Large intestine (tissue), 3 donors: ENCODE data around the gene PRUNE2. TPM values are rescaled to one million over a fixed set of nuclear protein-coding genes. Genes with fewer than 3 reads are reported as not detected.
"Not testable (repeated sequence)": the region's sequence is repeated elsewhere in the genome, so short reads cannot be mapped to it uniquely, and the experiment has no call there.

Experiments
- DNase-seq, 2 donors: peaks; one replicate each; pipeline versions ENCODE4 v3.0.0 to v3.0.0-alpha.2; 2013
- H3K27ac ChIP-seq: one replicate; pipeline ENCODE4 v1.5.1; 2013; ENCODE audit warnings: low read length
- H3K27me3 ChIP-seq: 2 replicates; pipeline ENCODE4 v1.6.1; 2013; ENCODE audit warnings: low read length; ENCODE audit not compliant: control insufficient read depth, insufficient read depth
- H3K36me3 ChIP-seq: 2 replicates; pipeline ENCODE4 v1.6.1; 2013; ENCODE audit warnings: low read length; ENCODE audit not compliant: control insufficient read depth, insufficient read depth
- H3K4me1 ChIP-seq: one replicate; pipeline ENCODE4 v1.6.1; 2013; ENCODE audit warnings: low read length; ENCODE audit not compliant: control insufficient read depth, insufficient read depth
- H3K4me3 ChIP-seq: one replicate; pipeline ENCODE4 v1.5.1; 2013; ENCODE audit warnings: low read length
- H3K9me3 ChIP-seq: one replicate; pipeline ENCODE4 v1.6.1; 2013; ENCODE audit warnings: mild to moderate bottlenecking, low read depth, low read length, moderate library complexity; ENCODE audit not compliant: control insufficient read depth
- WGBS: methylation state at CpG from one replicate; pipeline ENCODE4 v1.1.5; 2013; ENCODE audit warnings: low lambda C conversion rate; ENCODE audit not compliant: insufficient coverage; 5-methylcytosine and 5-hydroxymethylcytosine counted together
- polyA plus RNA-seq: library from polyadenylated mRNA; unstranded; fragments of 120-200 nt; gene quantifications from one replicate; pipeline ENCODE4 v1.2.1, GENCODE V29; 2013

Gene PRUNE2
- polyA plus RNA-seq, 1 donor: 68.1 TPM

DNA sequence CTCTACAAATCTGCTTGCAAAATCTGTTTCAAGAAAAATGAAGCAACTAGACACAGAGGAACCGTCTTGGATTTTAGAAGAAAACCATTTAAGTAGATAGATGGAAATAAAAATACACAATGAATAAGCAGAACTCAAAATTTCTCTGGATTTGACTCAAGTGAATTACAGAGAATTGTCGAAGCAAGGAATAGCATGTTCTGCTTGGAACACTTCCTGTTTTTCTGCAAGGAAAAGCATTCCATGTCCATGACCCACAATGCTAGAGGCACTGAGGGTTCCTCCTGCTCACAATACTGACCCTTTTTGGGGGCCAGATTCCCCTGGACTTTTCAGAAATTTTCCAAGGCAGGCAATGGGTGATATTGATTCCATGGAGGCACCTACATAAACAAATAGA is 29.8 kb downstream of the PRUNE2 start:
- no peak for DNase-seq
- 100% methylated on average over 1 of the region's 2 CpGs for WGBS
- peaks cover 9% of the 10 kb centered on the region for H3K27me3 ChIP-seq
- no peaks in the 10 kb centered on the region for H3K4me1 ChIP-seq
- no peaks in the 10 kb centered on the region for H3K9me3 ChIP-seq
- H3K36me3 ChIP-seq: no peaks in the 10 kb centered on the region
- no peak overlapping the region for H3K27ac ChIP-seq
- no peak overlapping the region for H3K4me3 ChIP-seq

DNA sequence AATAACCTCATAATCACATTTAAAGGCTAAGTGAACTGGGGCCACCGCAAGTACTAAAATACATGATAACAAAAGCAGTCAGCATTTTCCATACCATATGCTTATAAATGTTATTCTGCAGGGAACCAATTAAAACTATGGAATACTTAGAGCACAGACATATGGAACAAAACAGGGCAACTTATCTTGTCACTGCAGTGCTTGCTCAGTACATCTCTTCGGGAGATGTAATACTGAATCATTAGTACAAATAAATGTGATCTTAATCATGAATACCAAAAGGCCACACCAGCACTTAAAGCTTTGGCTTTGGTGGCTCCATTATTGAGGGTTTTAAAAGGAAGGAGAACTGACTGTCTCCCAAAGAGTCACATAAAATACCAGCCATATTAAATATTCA is 32.1 kb downstream of the PRUNE2 start:
- no peak overlapping the region for H3K4me3 ChIP-seq
- H3K27ac ChIP-seq: no peak overlapping the region
- no peaks in the 10 kb centered on the region for H3K36me3 ChIP-seq
- WGBS: 55% methylated on average over 2 of the region's 2 CpGs
- no peaks in the 10 kb centered on the region for H3K4me1 ChIP-seq
- H3K27me3 ChIP-seq: peaks cover 9% of the 10 kb centered on the region
- no peak for DNase-seq
- H3K9me3 ChIP-seq: no peaks in the 10 kb centered on the region

DNA sequence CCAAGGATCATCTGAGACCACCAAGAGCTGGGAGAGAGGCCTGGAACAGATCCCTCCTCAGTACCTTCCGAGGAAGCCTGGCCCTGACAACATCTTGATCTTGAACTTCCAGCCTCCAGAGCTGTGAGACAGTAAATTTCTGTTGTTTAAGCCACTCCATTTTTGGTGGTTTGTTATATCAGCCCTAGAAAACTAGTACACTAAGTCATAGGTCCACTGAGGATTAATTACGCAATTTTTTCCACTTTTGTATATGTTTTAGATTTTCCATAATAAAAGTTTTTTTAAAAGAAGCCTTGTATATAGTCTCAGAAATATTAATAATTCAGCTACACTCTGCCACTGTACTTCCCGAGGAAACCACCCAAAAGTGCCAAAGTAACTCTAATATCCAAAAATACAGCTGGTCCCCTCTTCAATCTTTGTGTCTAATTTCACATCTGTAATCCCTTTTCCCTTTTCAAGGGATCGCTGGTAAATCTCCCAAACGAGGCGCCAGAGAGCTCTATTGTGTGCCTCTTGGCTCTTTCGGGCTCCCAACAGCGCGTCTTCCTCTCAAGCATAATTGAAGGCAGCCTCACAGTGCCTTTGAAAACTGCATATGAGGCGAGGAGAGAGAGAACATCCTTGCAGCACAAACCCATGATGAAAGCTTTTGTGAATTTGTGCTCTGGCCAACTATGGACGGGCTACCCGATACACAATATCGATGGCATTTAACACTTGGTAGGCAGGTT is 32.7 kb downstream of the PRUNE2 start:
- Histone ChIP-seq H3K9me3 (no peaks in the 10 kb centered on the region), H3K27ac (no peak overlapping the region), H3K27me3 (peaks cover 11% of the 10 kb centered on the region), H3K4me3 (no peak overlapping the region), H3K4me1 (no peaks in the 10 kb centered on the region), H3K36me3 (no peaks in the 10 kb centered on the region)
- DNase-seq: no peak
- 100% methylated on average over 1 of the region's 13 CpGs for WGBS

DNA sequence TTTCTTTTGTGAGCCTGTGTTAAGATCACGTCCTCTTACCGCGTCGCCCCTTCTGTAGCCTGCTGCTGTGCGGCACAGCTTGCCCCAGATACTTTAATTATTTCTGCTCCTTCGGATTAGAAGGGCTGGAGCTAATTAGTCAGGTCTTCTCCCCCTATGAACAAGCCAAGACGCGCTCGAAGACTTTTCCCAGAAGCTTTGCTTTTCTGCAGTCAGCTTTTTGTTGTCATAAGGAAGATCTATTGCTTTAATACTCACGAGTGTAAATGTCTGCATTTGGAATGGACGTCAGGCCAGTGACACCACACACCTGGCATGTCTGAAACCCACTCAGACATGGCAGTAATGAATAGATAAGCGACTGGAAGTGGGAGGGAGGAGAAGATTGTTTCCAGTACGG is 37.0 kb downstream of the PRUNE2 start:
- no CpG with 5 or more reads among the region's 13 CpGs for WGBS
- Histone ChIP-seq H3K27ac (no peak overlapping the region), H3K4me3 (no peak overlapping the region), H3K36me3 (no peaks in the 10 kb centered on the region), H3K4me1 (no peaks in the 10 kb centered on the region), H3K9me3 (no peaks in the 10 kb centered on the region), H3K27me3 (peaks cover 19% of the 10 kb centered on the region)
- peak in 1 of 2 donors; percentile 4 for DNase-seq

DNA sequence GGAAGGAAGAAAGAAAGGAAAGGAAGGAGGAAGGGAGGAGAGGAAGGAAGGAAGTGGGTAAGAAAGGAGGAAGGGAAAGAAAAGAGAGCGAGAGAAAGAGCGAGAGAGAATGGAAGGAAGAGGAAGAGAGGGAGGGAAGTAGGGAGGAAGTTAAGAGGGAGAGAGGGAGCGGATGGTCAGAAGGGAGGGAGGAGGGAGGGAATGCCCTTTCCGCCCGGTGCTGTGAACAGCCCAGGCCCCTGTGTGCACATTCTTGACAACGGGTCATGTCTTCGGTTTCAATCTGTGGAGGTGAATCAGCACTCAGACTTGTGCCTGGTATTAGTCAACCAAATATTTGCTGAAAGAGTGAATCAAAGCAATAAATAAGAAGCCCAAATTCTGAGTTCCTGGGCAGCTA is 39.2 kb downstream of the PRUNE2 start:
- WGBS: 73% methylated on average over 2 of the region's 7 CpGs
- H3K9me3 ChIP-seq: no peaks in the 10 kb centered on the region
- H3K36me3 ChIP-seq: no peaks in the 10 kb centered on the region
- H3K4me1 ChIP-seq: no peaks in the 10 kb centered on the region
- H3K27ac ChIP-seq: no peak overlapping the region
- DNase-seq: no peak
- H3K27me3 ChIP-seq: peaks cover 12% of the 10 kb centered on the region
- H3K4me3 ChIP-seq: no peak overlapping the region

DNA sequence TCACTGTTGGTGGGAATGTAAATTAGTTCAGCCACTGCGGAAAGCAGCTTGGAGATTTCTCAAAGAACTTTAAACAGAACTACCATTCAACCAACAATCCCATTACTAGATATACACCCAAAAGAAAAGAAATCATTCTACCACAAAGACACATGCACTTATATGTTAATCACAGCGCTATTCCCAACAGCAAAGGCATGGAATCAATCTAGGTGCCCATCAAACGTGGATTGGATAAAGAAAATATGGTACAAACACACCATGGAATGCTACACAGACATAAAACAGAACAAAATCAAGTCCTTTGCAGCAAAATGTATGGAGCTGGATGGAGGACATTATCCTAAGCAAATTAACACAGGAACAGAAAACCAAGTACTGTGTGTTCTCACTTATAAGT is 42.1 kb downstream of the PRUNE2 start:
- DNase-seq: no peak
- no peak overlapping the region for H3K27ac ChIP-seq
- peaks cover 12% of the 10 kb centered on the region for H3K27me3 ChIP-seq
- no peaks in the 10 kb centered on the region for H3K4me1 ChIP-seq
- H3K4me3 ChIP-seq: no peak overlapping the region
- H3K9me3 ChIP-seq: no peaks in the 10 kb centered on the region
- no peaks in the 10 kb centered on the region for H3K36me3 ChIP-seq
- WGBS: no CpG with 5 or more reads among the region's 3 CpGs

DNA sequence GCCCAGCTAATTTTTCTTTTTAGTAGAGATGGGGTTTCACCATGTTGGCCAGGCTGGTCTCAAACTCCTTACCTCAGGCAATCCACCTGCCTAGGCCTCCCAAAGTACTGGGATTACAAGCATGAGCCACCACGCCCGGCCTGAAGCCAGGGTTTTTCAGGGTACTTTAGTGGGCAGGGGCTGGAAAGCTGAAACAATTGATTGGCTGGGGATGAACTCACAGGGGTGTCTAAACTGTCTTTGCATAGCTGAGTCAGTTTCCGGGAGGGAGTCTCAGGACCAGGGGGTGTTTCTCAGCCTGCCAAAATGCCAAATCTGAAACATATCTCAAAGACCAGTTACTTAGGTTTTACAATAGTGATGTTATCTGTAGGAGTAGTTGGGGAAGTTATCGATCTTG is 46.1 kb downstream of the PRUNE2 start:
- no CpG with 5 or more reads among the region's 4 CpGs for WGBS
- H3K27ac ChIP-seq: no peak overlapping the region
- no peak overlapping the region for H3K4me3 ChIP-seq
- no peaks in the 10 kb centered on the region for H3K9me3 ChIP-seq
- no peaks in the 10 kb centered on the region for H3K4me1 ChIP-seq
- H3K36me3 ChIP-seq: no peaks in the 10 kb centered on the region
- no peak for DNase-seq
- H3K27me3 ChIP-seq: no peaks in the 10 kb centered on the region

DNA sequence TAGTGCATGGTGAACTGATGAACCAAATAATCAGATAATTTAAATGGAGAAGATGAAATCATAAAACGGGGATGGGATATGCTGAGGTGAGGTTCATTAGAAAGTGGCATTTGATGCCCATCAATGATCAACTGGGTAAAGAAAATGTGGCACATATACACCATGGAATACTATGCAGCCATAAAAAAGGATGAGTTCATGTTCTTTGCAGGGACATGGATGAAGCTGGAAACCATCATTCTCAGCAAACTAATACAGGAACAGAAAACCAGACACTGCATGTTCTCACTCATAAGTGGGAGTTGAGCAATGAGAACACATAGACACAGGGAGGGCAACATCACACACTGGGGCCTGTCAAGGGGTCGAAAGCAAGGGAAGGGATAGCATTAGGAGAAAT is 47.7 kb downstream of the PRUNE2 start:
- H3K4me3 ChIP-seq, H3K27ac ChIP-seq, H3K36me3 ChIP-seq, H3K4me1 ChIP-seq, H3K27me3 ChIP-seq, H3K9me3 ChIP-seq, DNase-seq: not testable (repeated sequence)
- 100% methylated on average over 1 of the region's 2 CpGs for WGBS

DNA sequence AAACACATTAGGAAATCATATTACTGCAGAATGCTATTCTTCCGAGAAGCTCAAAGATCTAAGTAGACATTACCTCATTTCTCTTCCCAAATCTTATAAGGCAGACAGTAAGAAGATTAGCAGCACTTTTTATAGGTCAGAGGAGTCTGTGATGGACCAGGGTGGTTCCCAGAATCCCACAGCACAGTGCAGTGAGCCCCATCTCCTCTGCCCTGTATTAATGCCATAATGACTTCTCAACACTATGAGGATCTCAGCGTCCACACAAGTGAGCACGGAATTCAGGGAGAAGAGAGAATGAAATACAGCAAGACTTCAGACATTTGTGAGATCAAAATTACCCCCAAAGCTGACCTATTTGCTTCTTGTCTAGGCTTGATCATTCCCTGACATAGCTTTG is 49.9 kb downstream of the PRUNE2 start:
- no peak overlapping the region for H3K27ac ChIP-seq
- H3K4me1 ChIP-seq: no peaks in the 10 kb centered on the region
- H3K36me3 ChIP-seq: no peaks in the 10 kb centered on the region
- no CpG with 5 or more reads among the region's 3 CpGs for WGBS
- H3K9me3 ChIP-seq: no peaks in the 10 kb centered on the region
- H3K27me3 ChIP-seq: no peaks in the 10 kb centered on the region
- H3K4me3 ChIP-seq: no peak overlapping the region
- DNase-seq: no peak

DNA sequence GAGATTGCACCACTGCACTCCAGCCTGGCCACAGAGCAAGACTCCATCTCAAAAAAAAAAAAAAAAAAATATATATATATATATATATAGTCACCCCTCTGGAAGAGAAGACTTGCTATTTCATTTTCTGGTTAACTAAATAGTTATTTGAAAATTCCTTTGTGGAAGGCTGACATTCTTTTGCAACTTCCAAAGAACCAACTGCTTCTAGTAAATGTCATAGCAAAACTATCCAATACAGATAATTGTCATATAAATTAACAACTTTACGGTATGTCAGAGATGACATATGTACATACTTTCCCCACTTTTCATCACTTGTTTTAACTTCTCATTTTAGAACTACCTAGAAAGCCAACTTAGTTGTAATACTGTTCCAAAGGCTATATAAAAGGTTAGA is 50.9 kb downstream of the PRUNE2 start:
- Histone ChIP-seq H3K9me3 (no peaks in the 10 kb centered on the region), H3K4me3 (no peak overlapping the region), H3K27me3 (no peaks in the 10 kb centered on the region), H3K36me3 (no peaks in the 10 kb centered on the region), H3K4me1 (no peaks in the 10 kb centered on the region), H3K27ac (no peak overlapping the region)
- DNase-seq: no peak
- WGBS: 100% methylated on average over 1 of the region's 1 CpG

DNA sequence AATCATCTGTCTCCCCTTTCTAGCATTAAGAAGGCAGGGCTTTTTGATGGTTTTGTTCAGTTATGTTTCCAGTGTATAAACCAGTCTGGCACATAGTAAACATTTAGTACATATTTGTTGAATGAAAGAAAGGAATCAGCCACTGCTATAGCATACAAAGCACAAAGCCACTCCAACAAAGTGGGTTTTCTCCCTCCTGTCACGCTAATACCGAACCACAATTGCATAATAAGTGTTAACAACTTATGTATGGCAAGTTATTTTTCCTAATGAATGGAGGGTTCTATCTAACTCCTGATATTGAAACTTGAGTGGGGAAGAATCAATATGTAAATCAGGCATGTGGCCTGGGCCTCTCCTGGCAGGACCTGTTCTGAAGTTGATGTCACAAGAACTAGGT is 53.9 kb downstream of the PRUNE2 start:
- Histone ChIP-seq H3K9me3 (no peaks in the 10 kb centered on the region), H3K36me3 (no peaks in the 10 kb centered on the region), H3K4me1 (no peaks in the 10 kb centered on the region), H3K27ac (no peak overlapping the region), H3K4me3 (no peak overlapping the region), H3K27me3 (no peaks in the 10 kb centered on the region)
- WGBS: no CpG with 5 or more reads among the region's 2 CpGs
- no peak for DNase-seq
